OCI-LY1 (cell line): ENCODE data around the gene IGIP.

Source experiments
- H2AFZ ChIP-seq: fragments of 200-600 bp; sonication (generic), shearing (Covaris generic); 2 replicates; pipeline ENCODE4 v1.6.0; 2014; ENCODE audit warnings: antibody characterized with exemption, mild to moderate bottlenecking, low read length
- H3F3A ChIP-seq: fragments of 200-600 bp; sonication (generic), shearing (Covaris generic); 2 replicates; pipeline ENCODE4 v1.6.0; 2014; ENCODE audit warnings: mild to moderate bottlenecking, antibody characterized with exemption, low read length, moderate library complexity; ENCODE audit not compliant: insufficient read depth
- H3K27ac ChIP-seq: fragments of 200-600 bp; sonication (generic); 2 replicates; pipeline ENCODE4 v1.5.1; 2014; ENCODE audit warnings: low read length, mixed run types, mild to moderate bottlenecking, low read depth; ENCODE audit not compliant: poor library complexity, severe bottlenecking
- H3K27me3 ChIP-seq: fragments of 200-600 bp; sonication (generic); 2 replicates; pipeline ENCODE4 v1.6.0; 2014; ENCODE audit warnings: antibody characterized with exemption, mild to moderate bottlenecking, low read length, moderate library complexity; ENCODE audit not compliant: insufficient read depth
- H3K36me3 ChIP-seq: fragments of 200-600 bp; sonication (generic); 2 replicates; pipeline ENCODE4 v1.6.1; 2014; ENCODE audit warnings: mild to moderate bottlenecking, antibody characterized with exemption, low read length, moderate library complexity, mixed read lengths; ENCODE audit not compliant: insufficient read depth
- H3K4me1 ChIP-seq: fragments of 200-600 bp; sonication (generic); 2 replicates; pipeline ENCODE4 v1.5.1; 2014; ENCODE audit warnings: mild to moderate bottlenecking, low read length, moderate library complexity; ENCODE audit not compliant: insufficient read depth, severe bottlenecking
- H3K4me2 ChIP-seq: fragments of 200-600 bp; sonication (generic), shearing (Covaris generic); 2 replicates; pipeline ENCODE4 v1.6.1; 2014; ENCODE audit warnings: low read length
- H3K4me3 ChIP-seq: fragments of 200-600 bp; sonication (generic); 2 replicates; pipeline ENCODE4 v1.5.1; 2014; ENCODE audit warnings: low read length, low read depth, mild to moderate bottlenecking, mixed read lengths; ENCODE audit not compliant: poor library complexity, severe bottlenecking
- H3K79me2 ChIP-seq: fragments of 200-600 bp; shearing (Covaris generic); 2 replicates; pipeline ENCODE4 v1.6.1; 2016; ENCODE audit warnings: mixed run types, low read length, mixed read lengths; ENCODE audit not compliant: insufficient read depth
- H3K9ac ChIP-seq: fragments of 200-600 bp; sonication (generic), shearing (Covaris generic); 2 replicates; pipeline ENCODE4 v1.6.1; 2014; ENCODE audit warnings: mild to moderate bottlenecking, low read length, mixed read lengths
- H3K9me2 ChIP-seq: fragments of 200-600 bp; sonication (generic), shearing (Covaris generic); 2 replicates; pipeline ENCODE4 v1.6.1; 2014; ENCODE audit warnings: low read depth, mild to moderate bottlenecking, low read length, mixed read lengths
- H3K9me3 ChIP-seq: fragments of 200-600 bp; shearing (Covaris generic); 2 replicates; pipeline ENCODE4 v1.6.1; 2014; ENCODE audit warnings: low read length, mixed read lengths
- H4K20me1 ChIP-seq: fragments of 200-600 bp; sonication (generic), shearing (Covaris generic); 2 replicates; pipeline ENCODE4 v1.6.0; 2016; ENCODE audit warnings: mild to moderate bottlenecking, low read length; ENCODE audit not compliant: insufficient read depth
- EZH2 ChIP-seq: fragments of 200-600 bp; sonication (generic), shearing (Covaris generic); IDR thresholded peaks from 2 replicates; pipeline ENCODE4 v1.8.0; 2017; ENCODE audit warnings: borderline replicate concordance, mixed run types, mild to moderate bottlenecking, antibody characterized with exemption, low read length, moderate library complexity, mixed read lengths
- TF ChIP-seq, protein P1 (sequence below): fragments of 200-600 bp; sonication (generic), shearing (Covaris generic); IDR thresholded peaks from 2 replicates; pipeline ENCODE4 v1.5.1; 2017; ENCODE audit warnings: mild to moderate bottlenecking, antibody characterized with exemption, low read length, moderate library complexity, mixed read lengths

IGIP gene

DNA sequence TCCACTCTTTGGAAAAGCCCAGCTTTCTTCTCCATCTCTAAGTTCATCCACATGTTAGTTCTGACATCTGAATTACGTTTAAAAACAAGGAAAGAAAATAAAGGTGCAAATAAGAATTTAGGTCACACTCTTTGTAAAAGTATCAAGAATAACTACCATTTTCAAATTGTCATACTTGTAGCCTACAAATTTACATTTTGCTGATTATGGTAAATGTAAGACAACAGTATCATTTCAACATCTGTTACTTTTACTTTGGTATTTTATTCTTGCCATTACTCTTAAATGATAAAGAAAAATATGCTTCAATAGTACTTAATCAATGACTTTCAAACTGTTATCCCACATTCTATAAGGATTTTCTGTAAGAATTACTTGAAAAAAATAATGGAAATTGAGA, 21.6 kb upstream of the IGIP start:
- H3K36me3 ChIP-seq, result no peaks in the 10 kb centered on the region

DNA sequence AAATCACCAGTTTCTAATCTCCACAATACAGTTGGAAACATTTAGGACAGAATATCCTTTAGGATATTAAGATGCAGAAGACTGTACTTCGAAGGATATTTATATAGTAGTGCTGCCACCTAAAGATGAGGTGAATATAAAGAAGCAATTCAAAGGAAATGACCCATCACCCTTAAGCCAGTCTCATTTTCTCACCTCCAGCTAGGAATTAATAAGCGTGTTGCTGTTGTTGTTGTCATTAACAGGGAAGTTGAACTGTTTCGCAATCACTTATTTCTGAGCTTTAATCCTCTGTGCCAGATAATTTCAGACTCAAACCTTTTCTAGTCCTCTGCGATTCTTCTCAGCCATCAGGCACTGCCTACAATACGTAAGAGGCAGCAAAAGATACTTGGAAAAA, 19.6 kb upstream of the IGIP start:
- no peak overlapping the region for H3K4me3 ChIP-seq
- H3K36me3 ChIP-seq, result no peaks in the 10 kb centered on the region
- no peaks in the 10 kb centered on the region for H3K9me3 ChIP-seq
- H3K27ac ChIP-seq, result no peak overlapping the region
- H2AFZ ChIP-seq, result no peak overlapping the region
- no peaks in the 10 kb centered on the region; the same call in 1 of the 2 replicates for H3F3A ChIP-seq
- no peak overlapping the region for H3K9ac ChIP-seq
- H3K27me3 ChIP-seq, result no peaks in the 10 kb centered on the region
- H3K9me2 ChIP-seq, result no peaks in the 10 kb centered on the region
- no peaks in the 10 kb centered on the region for H3K79me2 ChIP-seq
- H3K4me1 ChIP-seq, result peaks cover 23% of the 10 kb centered on the region
- no peak overlapping the region for H3K4me2 ChIP-seq
- no peak for TF ChIP-seq EZH2
- TF ChIP-seq, protein P1, sequence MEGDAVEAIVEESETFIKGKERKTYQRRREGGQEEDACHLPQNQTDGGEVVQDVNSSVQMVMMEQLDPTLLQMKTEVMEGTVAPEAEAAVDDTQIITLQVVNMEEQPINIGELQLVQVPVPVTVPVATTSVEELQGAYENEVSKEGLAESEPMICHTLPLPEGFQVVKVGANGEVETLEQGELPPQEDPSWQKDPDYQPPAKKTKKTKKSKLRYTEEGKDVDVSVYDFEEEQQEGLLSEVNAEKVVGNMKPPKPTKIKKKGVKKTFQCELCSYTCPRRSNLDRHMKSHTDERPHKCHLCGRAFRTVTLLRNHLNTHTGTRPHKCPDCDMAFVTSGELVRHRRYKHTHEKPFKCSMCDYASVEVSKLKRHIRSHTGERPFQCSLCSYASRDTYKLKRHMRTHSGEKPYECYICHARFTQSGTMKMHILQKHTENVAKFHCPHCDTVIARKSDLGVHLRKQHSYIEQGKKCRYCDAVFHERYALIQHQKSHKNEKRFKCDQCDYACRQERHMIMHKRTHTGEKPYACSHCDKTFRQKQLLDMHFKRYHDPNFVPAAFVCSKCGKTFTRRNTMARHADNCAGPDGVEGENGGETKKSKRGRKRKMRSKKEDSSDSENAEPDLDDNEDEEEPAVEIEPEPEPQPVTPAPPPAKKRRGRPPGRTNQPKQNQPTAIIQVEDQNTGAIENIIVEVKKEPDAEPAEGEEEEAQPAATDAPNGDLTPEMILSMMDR, result peak; percentile 33; the same call in 1 of the 2 replicates
- H4K20me1 ChIP-seq, result no peaks in the 10 kb centered on the region

More for the DNA sequence above, 21.6 kb upstream of the IGIP start:
- Histone ChIP-seq H3F3A (no peaks in the 10 kb centered on the region; the same call in 1 of the 2 replicates), H3K9me3 (no peaks in the 10 kb centered on the region), H3K79me2 (no peaks in the 10 kb centered on the region), H3K27ac (no peak overlapping the region), H3K4me1 (peaks cover 17% of the 10 kb centered on the region), H3K27me3 (no peaks in the 10 kb centered on the region), H3K4me2 (no peak overlapping the region), H4K20me1 (no peaks in the 10 kb centered on the region), H3K9me2 (no peaks in the 10 kb centered on the region), H2AFZ (no peak overlapping the region), H3K4me3 (no peak overlapping the region), H3K9ac (no peak overlapping the region)
- TF ChIP-seq, protein P1, result no peak
- TF ChIP-seq EZH2, result no peak

DNA sequence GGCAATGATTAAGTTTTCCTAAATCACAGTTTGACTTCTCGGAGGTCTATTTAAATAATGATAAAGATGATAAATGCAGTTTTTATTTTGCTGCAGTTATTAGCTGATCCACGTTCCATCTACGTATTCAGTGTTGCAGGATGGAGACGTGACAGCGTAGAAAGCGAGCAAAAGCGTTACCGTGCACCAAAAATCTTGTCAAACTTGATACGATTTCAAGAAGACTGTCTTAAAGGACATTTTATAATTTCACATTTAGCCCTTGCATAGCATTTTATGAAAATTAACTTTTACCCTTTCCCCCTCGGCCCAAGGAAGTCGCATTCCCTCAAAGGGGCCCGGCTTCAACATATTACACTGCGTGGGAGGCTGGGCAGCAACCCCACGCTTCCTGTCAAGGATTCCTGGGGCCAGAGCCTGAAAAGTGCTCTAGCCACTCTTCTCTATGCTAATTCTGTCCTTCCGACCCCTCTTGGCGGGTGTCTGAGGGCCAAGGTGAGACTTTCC, 18.9 kb upstream of the IGIP start:
- peak overlapping the region; percentile 82 for H3K9ac ChIP-seq
- peak overlapping the region; percentile 79 for H3K4me3 ChIP-seq
- no peak overlapping the region for H3K27ac ChIP-seq

More for the DNA sequence above, 18.9 kb upstream of the IGIP start:
- Histone ChIP-seq H3K79me2 (no peaks in the 10 kb centered on the region), H3K9me3 (no peaks in the 10 kb centered on the region), H4K20me1 (no peaks in the 10 kb centered on the region), H3K4me1 (peaks cover 23% of the 10 kb centered on the region), H3K27me3 (no peaks in the 10 kb centered on the region), H3K36me3 (no peaks in the 10 kb centered on the region), H2AFZ (peak overlapping the region; percentile 11; the same call in 1 of the 2 replicates), H3K9me2 (no peaks in the 10 kb centered on the region), H3F3A (no peaks in the 10 kb centered on the region; the same call in 1 of the 2 replicates), H3K4me2 (peak overlapping the region; percentile 82)
- TF ChIP-seq EZH2, result no peak
- TF ChIP-seq, protein P1, result no peak
